ENCODE results near the gene PIGS.

The PIGS gene

GRCh38 chr17:28541439-28541838, 29.9 kb downstream of the PIGS start:
- Histone ChIP-seq H3K9me3 (ENCODE audit: severe bottlenecking) (no peaks in the 10 kb centered on the region), H3K36me3 (peaks cover 3% of the 10 kb centered on the region; the same call in 1 of the 2 replicates), H3K4me3 (ENCODE audit: low read depth, low read length) (no peak overlapping the region), H3K27me3 (ENCODE audit: insufficient read depth, low read depth, severe bottlenecking) (no peaks in the 10 kb centered on the region), H3K27ac (no peak overlapping the region)
- DNase-seq, result no peak
- TF ChIP-seq, protein P1, sequence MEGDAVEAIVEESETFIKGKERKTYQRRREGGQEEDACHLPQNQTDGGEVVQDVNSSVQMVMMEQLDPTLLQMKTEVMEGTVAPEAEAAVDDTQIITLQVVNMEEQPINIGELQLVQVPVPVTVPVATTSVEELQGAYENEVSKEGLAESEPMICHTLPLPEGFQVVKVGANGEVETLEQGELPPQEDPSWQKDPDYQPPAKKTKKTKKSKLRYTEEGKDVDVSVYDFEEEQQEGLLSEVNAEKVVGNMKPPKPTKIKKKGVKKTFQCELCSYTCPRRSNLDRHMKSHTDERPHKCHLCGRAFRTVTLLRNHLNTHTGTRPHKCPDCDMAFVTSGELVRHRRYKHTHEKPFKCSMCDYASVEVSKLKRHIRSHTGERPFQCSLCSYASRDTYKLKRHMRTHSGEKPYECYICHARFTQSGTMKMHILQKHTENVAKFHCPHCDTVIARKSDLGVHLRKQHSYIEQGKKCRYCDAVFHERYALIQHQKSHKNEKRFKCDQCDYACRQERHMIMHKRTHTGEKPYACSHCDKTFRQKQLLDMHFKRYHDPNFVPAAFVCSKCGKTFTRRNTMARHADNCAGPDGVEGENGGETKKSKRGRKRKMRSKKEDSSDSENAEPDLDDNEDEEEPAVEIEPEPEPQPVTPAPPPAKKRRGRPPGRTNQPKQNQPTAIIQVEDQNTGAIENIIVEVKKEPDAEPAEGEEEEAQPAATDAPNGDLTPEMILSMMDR (IDR thresholded peaks at IDR 0.05; ENCODE audit: low read depth, low read length), result no peak

DNA sequence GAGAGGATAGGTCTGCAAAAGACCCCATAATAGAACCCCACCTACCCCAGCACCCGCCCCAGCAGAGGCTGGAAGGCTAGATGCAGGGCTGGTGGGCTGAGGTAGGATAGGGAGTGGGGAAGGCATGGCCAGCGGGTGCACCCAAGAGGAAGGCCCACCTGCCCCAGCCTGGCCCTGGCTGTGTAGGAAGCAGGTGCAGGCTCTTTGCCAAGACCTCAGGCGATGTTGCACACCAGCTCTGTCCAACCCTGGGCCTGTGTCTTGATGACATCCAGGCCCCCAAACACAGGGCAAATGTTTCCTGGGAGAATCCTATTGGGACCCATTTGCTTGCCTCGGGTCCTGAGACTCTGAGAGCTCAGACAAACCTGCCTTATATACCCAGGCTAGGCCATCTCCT, 31.1 kb downstream of the PIGS start:
- Histone ChIP-seq H3K4me3 (ENCODE audit: low read depth, low read length) (no peak overlapping the region), H3K27ac (no peak overlapping the region), H3K9me3 (ENCODE audit: severe bottlenecking) (no peaks in the 10 kb centered on the region), H3K36me3 (no peaks in the 10 kb centered on the region), H3K27me3 (ENCODE audit: insufficient read depth, low read depth, severe bottlenecking) (no peaks in the 10 kb centered on the region)
- DNase-seq, result no peak
- TF ChIP-seq, protein P1 (IDR thresholded peaks at IDR 0.05; ENCODE audit: low read depth, low read length), result no peak

DNA sequence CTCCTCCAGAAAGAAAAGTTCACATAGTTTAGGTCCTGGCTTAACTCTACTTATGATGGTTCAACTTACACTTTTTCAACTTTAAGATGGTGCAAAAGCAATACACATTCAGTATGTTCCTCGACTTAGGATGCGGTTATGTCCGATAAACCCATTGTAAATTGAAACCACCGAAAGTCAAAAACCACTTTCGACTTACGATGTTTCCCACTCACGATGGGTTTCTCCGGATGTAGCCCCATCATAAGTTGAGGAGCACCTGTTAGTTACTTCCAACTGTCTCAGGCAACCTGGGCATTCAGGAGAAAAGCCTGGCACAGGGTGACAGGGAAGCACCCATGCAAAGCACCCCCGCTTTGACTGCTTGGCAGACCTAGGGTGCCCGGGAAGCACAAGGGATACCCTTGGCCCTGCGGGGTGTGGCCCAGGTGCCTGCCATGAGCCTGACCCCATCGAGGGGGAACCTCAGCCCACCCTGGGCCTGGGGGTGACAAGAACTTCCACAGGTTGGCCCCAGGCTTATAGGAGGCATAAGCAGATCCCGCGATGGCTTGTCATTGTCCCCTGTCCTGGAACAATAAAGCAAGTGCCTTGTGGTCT, 32.9 kb downstream of the PIGS start:
- Histone ChIP-seq H3K27ac (no peak overlapping the region), H3K36me3 (no peaks in the 10 kb centered on the region), H3K9me3 (ENCODE audit: severe bottlenecking) (no peaks in the 10 kb centered on the region), H3K4me3 (ENCODE audit: low read depth, low read length) (no peak overlapping the region), H3K27me3 (ENCODE audit: insufficient read depth, low read depth, severe bottlenecking) (no peaks in the 10 kb centered on the region)
- TF ChIP-seq, protein P1 (IDR thresholded peaks at IDR 0.05; ENCODE audit: low read depth, low read length), result no peak
- DNase-seq, result no peak

- no peaks in the 10 kb centered on the region for H3K36me3 ChIP-seq
- TF ChIP-seq, protein P1 (IDR thresholded peaks at IDR 0.05; ENCODE audit: low read depth, low read length), result no peak
- H3K27me3 ChIP-seq (ENCODE audit: insufficient read depth, low read depth, severe bottlenecking), result no peaks in the 10 kb centered on the region
- H3K9me3 ChIP-seq (ENCODE audit: severe bottlenecking), result no peaks in the 10 kb centered on the region
- no peak overlapping the region for H3K27ac ChIP-seq
- H3K4me3 ChIP-seq (ENCODE audit: low read depth, low read length), result no peak overlapping the region
- DNase-seq, result no peak
Measured at GRCh38 chr17:28537219-28537610, 34.1 kb downstream of the PIGS start.

DNA sequence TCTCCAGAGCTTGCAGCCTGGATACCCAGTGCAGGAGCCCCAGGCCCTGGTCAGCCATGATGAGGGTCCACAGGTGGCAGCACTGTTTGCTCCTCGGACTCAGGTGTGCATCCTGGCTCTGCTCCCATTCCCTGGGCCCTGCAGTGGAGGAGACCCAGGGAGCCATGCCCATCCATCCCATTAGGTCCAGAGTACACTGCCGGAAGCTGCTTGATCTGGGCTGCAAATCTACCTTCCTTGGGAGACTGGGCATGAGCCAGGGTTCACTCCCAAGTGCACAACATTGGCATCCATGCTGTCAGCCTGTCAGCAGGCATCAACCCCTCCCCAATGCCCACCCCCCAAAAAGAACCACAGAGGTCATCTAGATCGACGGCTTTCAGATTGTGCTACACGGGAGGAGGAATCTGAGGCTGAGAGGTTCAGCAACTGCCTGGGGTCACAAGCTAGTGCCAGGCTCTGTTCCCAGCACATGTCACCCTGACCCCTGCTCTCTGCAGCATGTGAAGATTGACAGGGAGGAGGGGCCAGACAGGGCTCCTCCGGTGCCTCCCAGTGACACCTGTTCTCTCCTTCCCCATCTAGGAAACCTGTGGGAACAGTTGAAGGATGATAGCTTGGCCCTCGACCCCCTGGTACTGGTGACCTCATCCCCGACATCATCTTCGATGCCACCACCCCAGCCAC, 34.6 kb downstream of the PIGS start:
- no peaks in the 10 kb centered on the region for H3K27me3 ChIP-seq (ENCODE audit: insufficient read depth, low read depth, severe bottlenecking)
- TF ChIP-seq, protein P1 (IDR thresholded peaks at IDR 0.05; ENCODE audit: low read depth, low read length), result no peak

More for the DNA sequence above, 34.6 kb downstream of the PIGS start:
- DNase-seq, result no peak
- no peak overlapping the region for H3K4me3 ChIP-seq (ENCODE audit: low read depth, low read length)
- no peaks in the 10 kb centered on the region for H3K9me3 ChIP-seq (ENCODE audit: severe bottlenecking)
- H3K27ac ChIP-seq, result no peak overlapping the region
- no peaks in the 10 kb centered on the region for H3K36me3 ChIP-seq
